ENCODE results near the gene ATP5F1A.

DNA sequence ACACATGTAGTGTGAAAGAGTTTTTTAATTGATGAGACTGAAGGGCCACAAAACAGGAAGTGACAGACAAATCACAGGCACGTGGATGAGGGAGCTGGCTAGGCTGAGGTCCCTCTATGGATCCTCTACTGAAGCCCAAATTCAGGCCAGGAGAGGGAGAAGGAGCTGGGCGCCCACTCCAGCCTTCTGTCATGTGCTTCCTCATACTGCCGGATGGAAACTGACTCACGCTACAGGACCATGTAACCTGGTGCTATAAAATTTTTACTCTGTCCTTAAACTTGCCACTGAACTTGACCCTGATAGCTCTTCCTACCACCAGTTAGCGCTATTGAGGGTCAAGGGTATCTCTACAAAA lies 57.4 kb downstream of the ATP5F1A start:
- TF ChIP-seq, protein P1, sequence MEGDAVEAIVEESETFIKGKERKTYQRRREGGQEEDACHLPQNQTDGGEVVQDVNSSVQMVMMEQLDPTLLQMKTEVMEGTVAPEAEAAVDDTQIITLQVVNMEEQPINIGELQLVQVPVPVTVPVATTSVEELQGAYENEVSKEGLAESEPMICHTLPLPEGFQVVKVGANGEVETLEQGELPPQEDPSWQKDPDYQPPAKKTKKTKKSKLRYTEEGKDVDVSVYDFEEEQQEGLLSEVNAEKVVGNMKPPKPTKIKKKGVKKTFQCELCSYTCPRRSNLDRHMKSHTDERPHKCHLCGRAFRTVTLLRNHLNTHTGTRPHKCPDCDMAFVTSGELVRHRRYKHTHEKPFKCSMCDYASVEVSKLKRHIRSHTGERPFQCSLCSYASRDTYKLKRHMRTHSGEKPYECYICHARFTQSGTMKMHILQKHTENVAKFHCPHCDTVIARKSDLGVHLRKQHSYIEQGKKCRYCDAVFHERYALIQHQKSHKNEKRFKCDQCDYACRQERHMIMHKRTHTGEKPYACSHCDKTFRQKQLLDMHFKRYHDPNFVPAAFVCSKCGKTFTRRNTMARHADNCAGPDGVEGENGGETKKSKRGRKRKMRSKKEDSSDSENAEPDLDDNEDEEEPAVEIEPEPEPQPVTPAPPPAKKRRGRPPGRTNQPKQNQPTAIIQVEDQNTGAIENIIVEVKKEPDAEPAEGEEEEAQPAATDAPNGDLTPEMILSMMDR (IDR thresholded peaks at IDR 0.05) = no peak
- TF ChIP-seq POLR2A (IDR thresholded peaks at IDR 0.05) = no peak

Data from breast epithelium (tissue), 3 donors.